ENCODE results near the gene TMEM131L.

DNA sequence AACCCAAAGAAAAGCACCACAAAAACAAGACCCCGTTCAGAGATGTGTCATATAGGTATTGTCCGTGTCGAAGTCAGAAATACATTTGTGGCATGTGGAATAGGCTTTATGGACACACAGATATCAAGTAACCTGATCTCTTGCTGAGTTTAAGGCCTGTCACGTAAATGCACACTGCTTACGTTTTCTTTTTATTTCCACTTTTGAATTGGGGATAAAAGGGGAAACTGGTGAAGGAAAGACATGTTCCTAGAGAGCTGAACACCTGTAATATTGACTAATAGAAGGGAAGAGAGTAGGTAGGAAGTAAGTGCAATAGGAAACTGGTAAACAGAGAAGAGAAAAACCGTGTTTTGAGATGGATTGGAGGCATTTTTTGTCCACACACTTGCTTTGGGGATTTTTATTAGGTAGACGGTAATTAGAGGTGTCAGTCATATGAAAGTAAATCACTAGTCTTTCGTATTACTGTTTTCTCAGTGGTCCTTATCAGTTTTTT lies 24.9 kb downstream of the TMEM131L start:
- TF ChIP-seq EZH2phosphoT487 (IDR thresholded peaks at IDR 0.05; ENCODE audit: borderline replicate concordance) (no peak), CTCF (conservative IDR thresholded peaks at IDR 0.05; ENCODE audit: low read length) (no peak)
